Parathyroid adenoma (tissue), 2 donors: Measurements from ENCODE around the gene ABLIM1.

Experiments
- H2AFZ ChIP-seq: fragments of 300-600 bp; sonication (generic); one replicate; pipeline ENCODE4 v1.7.0; 2017; ENCODE audit warnings: antibody characterized with exemption, mild to moderate bottlenecking
- H3K27ac ChIP-seq: fragments of 300-600 bp; sonication (generic); one replicate; pipeline ENCODE4 v1.7.0; 2017
- H3K27me3 ChIP-seq: fragments of 300-600 bp; sonication (generic); one replicate; pipeline ENCODE4 v1.7.0; 2017; ENCODE audit warnings: low read length; ENCODE audit not compliant: control insufficient read depth, insufficient read depth
- H3K36me3 ChIP-seq: fragments of 300-600 bp; sonication (generic); one replicate; pipeline ENCODE4 v1.7.0; 2017; ENCODE audit warnings: low read length; ENCODE audit not compliant: control insufficient read depth, insufficient read depth
- H3K4me1 ChIP-seq: fragments of 300-600 bp; sonication (generic); one replicate; pipeline ENCODE4 v1.7.0; 2017; ENCODE audit warnings: control low read depth
- H3K4me2 ChIP-seq: fragments of 300-600 bp; sonication (generic); one replicate; pipeline ENCODE4 v1.7.0; 2017; ENCODE audit warnings: low read length
- H3K4me3 ChIP-seq: fragments of 300-600 bp; sonication (generic); one replicate; pipeline ENCODE4 v1.7.0; 2017; ENCODE audit warnings: low read depth, low read length
- H3K79me2 ChIP-seq: fragments of 300-600 bp; sonication (generic); one replicate; pipeline ENCODE4 v1.7.0; 2017; ENCODE audit warnings: control low read depth
- H3K9ac ChIP-seq: fragments of 300-600 bp; sonication (generic); one replicate; pipeline ENCODE4 v1.7.0; 2017; ENCODE audit warnings: mild to moderate bottlenecking
- H3K9me3 ChIP-seq: fragments of 300-600 bp; sonication (generic); one replicate; pipeline ENCODE4 v1.7.0; 2017; ENCODE audit warnings: low read length; ENCODE audit not compliant: control insufficient read depth
- CTCF ChIP-seq: fragments of 300-600 bp; sonication (generic); IDR thresholded peaks from one replicate; pipeline ENCODE4 v1.7.0; 2017; ENCODE audit warnings: antibody characterized with exemption, mild to moderate bottlenecking
- donor health status: primary hyperparathyroidism.

ABLIM1 gene

GRCh38 chr10:114499630-114500190, 158.4 kb downstream of the ABLIM1 start:
- Histone ChIP-seq H3K27me3 (no peaks in the 10 kb centered on the region), H3K4me3 (no peak overlapping the region), H3K9me3 (no peaks in the 10 kb centered on the region), H3K36me3 (no peaks in the 10 kb centered on the region), H2AFZ (no peak overlapping the region), H3K4me1 (peaks cover 20% of the 10 kb centered on the region), H3K4me2 (no peak overlapping the region), H3K9ac (no peak overlapping the region), H3K27ac (peak overlapping the region; percentile 61), H3K79me2 (peaks cover 7% of the 10 kb centered on the region)
- no peak for TF ChIP-seq CTCF

GRCh38 chr10:114499116-114499515, 159.0 kb downstream of the ABLIM1 start:
- no peak overlapping the region for H3K4me2 ChIP-seq
- H3K27me3 ChIP-seq = no peaks in the 10 kb centered on the region
- peaks cover 7% of the 10 kb centered on the region for H3K79me2 ChIP-seq
- no peak overlapping the region for H3K9ac ChIP-seq
- no peak overlapping the region for H3K4me3 ChIP-seq
- no peak overlapping the region for H2AFZ ChIP-seq
- H3K36me3 ChIP-seq = no peaks in the 10 kb centered on the region
- no peak for TF ChIP-seq CTCF
- no peaks in the 10 kb centered on the region for H3K9me3 ChIP-seq
- peak overlapping the region; percentile 61 for H3K27ac ChIP-seq
- H3K4me1 ChIP-seq = peaks cover 19% of the 10 kb centered on the region

- Histone ChIP-seq H3K27me3 (no peaks in the 10 kb centered on the region), H3K4me3 (no peak overlapping the region), H3K9ac (no peak overlapping the region), H3K79me2 (peaks cover 7% of the 10 kb centered on the region), H3K9me3 (no peaks in the 10 kb centered on the region), H3K27ac (peak overlapping the region; percentile 61), H2AFZ (no peak overlapping the region), H3K4me1 (peaks cover 19% of the 10 kb centered on the region), H3K36me3 (no peaks in the 10 kb centered on the region), H3K4me2 (no peak overlapping the region)
- TF ChIP-seq CTCF = no peak
These were observed 159.5 kb downstream of the ABLIM1 start for GRCh38 chr10:114498413-114499111.

GRCh38 chr10:114495303-114495702, 162.8 kb downstream of the ABLIM1 start:
- no peak overlapping the region for H3K9ac ChIP-seq
- peaks cover 22% of the 10 kb centered on the region for H3K4me1 ChIP-seq
- H3K79me2 ChIP-seq = peaks cover 8% of the 10 kb centered on the region
- H3K9me3 ChIP-seq = no peaks in the 10 kb centered on the region
- no peak for TF ChIP-seq CTCF
- no peak overlapping the region for H2AFZ ChIP-seq
- no peaks in the 10 kb centered on the region for H3K36me3 ChIP-seq
- no peak overlapping the region for H3K4me2 ChIP-seq
- no peak overlapping the region for H3K4me3 ChIP-seq
- H3K27ac ChIP-seq = no peak overlapping the region
- H3K27me3 ChIP-seq = no peaks in the 10 kb centered on the region
